A673 (cell line): Measurements from ENCODE around the gene GPR61.

Experiments
- EZH2 ChIP-seq: fragments of 200-600 bp; sonication (generic); IDR thresholded peaks from 2 replicates; pipeline ENCODE4 v1.6.1; 2017; ENCODE audit warnings: borderline replicate concordance, low read depth, mild to moderate bottlenecking, mixed read lengths, antibody characterized with exemption, low read length; ENCODE audit not compliant: poor library complexity, severe bottlenecking
- TF ChIP-seq, protein P1 (sequence below): fragments of 300-800, 200-600 bp; sonication (generic); conservative IDR thresholded peaks from 2 replicates; pipeline ENCODE4 v1.5.1; 2017; ENCODE audit warnings: low read depth, mild to moderate bottlenecking, antibody characterized with exemption, low read length, moderate library complexity, mixed read lengths

DNA sequence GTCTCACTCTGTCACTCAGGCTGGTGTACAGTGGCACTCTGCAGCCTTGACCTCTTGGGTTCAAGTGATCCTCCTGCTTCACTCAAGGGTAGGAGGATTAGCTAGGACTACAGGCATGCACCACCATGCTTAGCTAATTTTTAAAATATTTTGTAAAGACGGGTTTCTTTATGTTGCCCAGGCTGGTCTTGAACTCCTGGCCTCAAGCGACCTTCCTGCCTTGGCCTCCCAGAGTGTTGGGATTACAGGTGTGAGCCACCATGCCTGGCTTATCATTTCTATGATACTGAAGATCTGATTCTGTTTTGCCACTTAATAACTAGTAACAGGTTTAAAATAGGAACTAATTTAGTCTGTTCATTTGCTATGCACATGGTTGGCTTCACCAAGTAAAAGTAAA lies 42.3 kb downstream of the GPR61 start:
- TF ChIP-seq, protein P1, sequence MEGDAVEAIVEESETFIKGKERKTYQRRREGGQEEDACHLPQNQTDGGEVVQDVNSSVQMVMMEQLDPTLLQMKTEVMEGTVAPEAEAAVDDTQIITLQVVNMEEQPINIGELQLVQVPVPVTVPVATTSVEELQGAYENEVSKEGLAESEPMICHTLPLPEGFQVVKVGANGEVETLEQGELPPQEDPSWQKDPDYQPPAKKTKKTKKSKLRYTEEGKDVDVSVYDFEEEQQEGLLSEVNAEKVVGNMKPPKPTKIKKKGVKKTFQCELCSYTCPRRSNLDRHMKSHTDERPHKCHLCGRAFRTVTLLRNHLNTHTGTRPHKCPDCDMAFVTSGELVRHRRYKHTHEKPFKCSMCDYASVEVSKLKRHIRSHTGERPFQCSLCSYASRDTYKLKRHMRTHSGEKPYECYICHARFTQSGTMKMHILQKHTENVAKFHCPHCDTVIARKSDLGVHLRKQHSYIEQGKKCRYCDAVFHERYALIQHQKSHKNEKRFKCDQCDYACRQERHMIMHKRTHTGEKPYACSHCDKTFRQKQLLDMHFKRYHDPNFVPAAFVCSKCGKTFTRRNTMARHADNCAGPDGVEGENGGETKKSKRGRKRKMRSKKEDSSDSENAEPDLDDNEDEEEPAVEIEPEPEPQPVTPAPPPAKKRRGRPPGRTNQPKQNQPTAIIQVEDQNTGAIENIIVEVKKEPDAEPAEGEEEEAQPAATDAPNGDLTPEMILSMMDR: no peak
- TF ChIP-seq EZH2: no peak
